Measurements from ENCODE around the gene FASTK. TPM values are rescaled to one million over a fixed set of nuclear protein-coding genes. Genes with fewer than 3 reads are reported as not detected.

FASTK gene, protein sequence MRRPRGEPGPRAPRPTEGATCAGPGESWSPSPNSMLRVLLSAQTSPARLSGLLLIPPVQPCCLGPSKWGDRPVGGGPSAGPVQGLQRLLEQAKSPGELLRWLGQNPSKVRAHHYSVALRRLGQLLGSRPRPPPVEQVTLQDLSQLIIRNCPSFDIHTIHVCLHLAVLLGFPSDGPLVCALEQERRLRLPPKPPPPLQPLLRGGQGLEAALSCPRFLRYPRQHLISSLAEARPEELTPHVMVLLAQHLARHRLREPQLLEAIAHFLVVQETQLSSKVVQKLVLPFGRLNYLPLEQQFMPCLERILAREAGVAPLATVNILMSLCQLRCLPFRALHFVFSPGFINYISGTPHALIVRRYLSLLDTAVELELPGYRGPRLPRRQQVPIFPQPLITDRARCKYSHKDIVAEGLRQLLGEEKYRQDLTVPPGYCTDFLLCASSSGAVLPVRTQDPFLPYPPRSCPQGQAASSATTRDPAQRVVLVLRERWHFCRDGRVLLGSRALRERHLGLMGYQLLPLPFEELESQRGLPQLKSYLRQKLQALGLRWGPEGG
- 10 to 100 TPM; 45.2 to 83.3 (median 64.0) TPM for polyA plus RNA-seq (ENCODE audit: insufficient read length in 10 of 10)
- long read RNA-seq, donor 1, transcript FASTK-201 (10 exons, 1,827 nt) = major isoform, 5 of 74 reads
- long read RNA-seq, donor 1, partial matches to known transcripts = 64 of 74 reads
- long read RNA-seq, donor 1, other reads (novel, unspliced or antisense) = 0 of 74 reads
- long read RNA-seq, donor 2, transcript FASTK-201 (10 exons, 1,827 nt) = major isoform, 9 of 63 reads
- long read RNA-seq, donor 2, partial matches to known transcripts = 47 of 63 reads
- long read RNA-seq, donor 2, other reads (novel, unspliced or antisense) = 0 of 63 reads
- long read RNA-seq, donor 3 = 0 reads
- long read RNA-seq, donor 4, transcript FASTK-201 (10 exons, 1,827 nt) = major isoform, 5 of 55 reads
- long read RNA-seq, donor 4, partial matches to known transcripts = 49 of 55 reads
- long read RNA-seq, donor 4, other reads (novel, unspliced or antisense) = 0 of 55 reads
- long read RNA-seq, donor 5, transcript FASTK-201 (10 exons, 1,827 nt) = minor isoform, 8 of 56 reads
- long read RNA-seq, donor 5, transcript FASTK-216 (2 exons, 818 nt) = major isoform, 10 of 56 reads
- long read RNA-seq, donor 5, partial matches to known transcripts = 35 of 56 reads
- long read RNA-seq, donor 5, other reads (novel, unspliced or antisense) = 0 of 56 reads
- long read RNA-seq, donor 6, transcript FASTK-201 (10 exons, 1,827 nt) = major isoform, 11 of 93 reads
- long read RNA-seq, donor 6, partial matches to known transcripts = 77 of 93 reads
- long read RNA-seq, donor 6, other reads (novel, unspliced or antisense) = 0 of 93 reads
- long read RNA-seq, donor 7, transcript FASTK-216 (2 exons, 818 nt) = major isoform, 5 of 77 reads
- long read RNA-seq, donor 7, transcript FASTK-201 (10 exons, 1,827 nt) = major isoform, 5 of 77 reads
- long read RNA-seq, donor 7, partial matches to known transcripts = 64 of 77 reads
- long read RNA-seq, donor 7, other reads (novel, unspliced or antisense) = 0 of 77 reads
- long read RNA-seq, donor 8, transcript FASTK-201 (10 exons, 1,827 nt) = major isoform, 5 of 56 reads
- long read RNA-seq, donor 8, partial matches to known transcripts = 49 of 56 reads
- long read RNA-seq, donor 8, other reads (novel, unspliced or antisense) = 0 of 56 reads
- long read RNA-seq, donor 9, partial matches to known transcripts = 6 of 6 reads
- long read RNA-seq, donor 9, other reads (novel, unspliced or antisense) = 0 of 6 reads

DNA sequence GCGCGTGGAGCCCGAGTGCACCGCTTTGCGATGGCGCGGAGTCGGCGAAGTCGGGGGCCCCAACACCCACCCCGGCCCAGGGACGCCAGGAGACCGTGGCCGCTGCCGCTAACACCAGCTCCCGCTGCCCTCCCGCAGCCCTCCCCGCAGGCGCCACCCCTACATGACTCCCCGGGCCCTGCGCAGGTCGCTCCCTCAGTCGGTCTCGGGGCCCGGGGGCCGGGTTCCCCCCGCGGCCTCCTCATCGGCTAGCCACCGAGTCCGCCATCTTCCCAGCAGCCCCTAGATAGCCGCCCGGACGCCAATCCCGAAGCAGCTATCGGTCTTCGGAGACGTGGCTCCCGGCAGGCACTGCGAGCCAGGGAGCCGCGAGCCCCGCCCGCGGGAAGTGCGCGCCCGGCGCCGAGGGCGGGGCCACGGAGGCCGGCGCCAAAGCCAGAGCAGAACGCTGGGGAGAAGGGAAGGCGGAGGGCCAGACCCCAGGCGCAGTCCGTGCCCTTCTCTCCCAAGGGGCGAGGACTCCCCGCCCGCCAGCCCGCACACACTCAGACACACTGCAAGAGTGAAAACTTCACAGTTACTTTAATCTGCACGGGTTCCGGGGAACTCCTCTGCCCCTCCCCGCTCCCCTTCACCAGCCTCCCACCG, at the start of gene FASTK:
Gene FASTK (minus strand): TSS at position 288 of the 648 bp plus-strand sequence. CDS start 43 bp downstream, at position 245.
- peak; percentile 93 to 97 (median 93) for DNase-seq

DNA sequence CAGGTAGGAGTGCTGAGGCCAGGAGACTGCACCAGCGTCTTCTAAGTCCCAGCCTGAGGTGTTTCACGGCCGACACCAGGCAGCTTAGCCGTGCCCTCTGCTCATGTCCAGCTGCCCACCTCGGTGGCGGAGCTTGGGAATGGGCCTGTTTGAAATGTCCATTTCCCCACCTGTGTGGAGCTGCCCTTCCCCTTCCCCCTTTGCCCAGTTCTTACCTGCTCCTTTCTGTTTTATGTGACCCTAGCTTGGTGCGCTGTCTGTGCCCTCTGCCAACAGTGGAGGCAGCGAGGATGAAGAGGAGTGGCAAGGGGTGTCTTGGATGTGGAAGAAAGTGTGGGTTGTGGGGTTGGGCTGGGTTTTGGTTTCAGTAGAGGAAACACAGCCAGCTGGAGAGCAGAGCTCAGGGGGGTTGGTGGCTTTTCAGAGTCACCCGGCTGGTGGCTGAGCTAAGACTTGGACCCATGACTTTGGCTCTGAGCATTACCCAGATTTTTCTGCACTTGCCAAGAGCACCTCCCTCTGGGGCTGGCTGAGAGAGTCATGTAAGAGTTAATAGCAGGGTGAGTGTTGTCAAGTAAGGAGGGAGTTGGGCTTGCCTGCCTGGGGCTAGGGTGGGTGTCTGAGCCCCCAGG, 49.5 kb upstream of the FASTK start:
- no peak for DNase-seq

DNA sequence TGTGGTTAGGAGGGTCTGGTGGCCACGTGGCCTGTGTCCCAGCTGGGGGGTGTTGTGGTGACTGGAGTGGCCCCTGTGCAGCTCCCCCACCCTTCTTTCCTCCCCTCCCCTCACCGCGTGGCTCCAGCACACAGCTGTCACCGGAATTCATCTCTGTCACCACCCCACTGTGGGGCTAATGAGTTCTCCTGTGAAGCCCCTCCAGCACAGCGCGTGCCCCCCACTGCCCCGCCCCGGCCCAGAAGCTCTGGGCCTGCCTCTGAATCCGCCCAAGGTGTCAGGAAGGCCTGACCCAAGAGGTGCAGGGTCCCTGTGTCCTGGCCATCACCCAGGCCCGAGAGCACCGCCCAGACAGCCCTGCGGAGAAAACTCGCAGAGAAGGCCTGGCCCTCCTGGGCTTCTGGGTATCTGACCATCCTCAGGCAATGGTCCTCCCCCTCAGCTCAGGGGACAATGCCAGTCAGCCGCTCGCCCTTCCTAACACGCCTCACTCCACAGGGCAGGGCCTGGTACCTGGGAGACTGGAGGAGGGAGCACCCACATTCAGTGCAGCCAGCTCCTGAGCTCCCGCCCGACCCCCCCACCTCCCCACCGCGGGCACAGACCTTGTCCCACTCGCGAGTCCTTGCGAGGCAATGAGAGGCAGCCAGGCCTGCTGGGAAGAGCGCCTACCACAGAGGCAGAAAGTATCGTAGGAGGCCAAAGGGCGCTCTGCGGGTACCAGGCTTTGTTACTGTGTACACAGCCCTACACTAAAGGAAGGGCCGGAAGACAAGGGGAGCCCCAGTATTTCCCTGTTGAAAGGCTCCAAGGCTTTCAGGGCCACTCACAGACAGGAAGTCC, 48.7 kb upstream of the FASTK start:
- DNase-seq = no peak

DNA sequence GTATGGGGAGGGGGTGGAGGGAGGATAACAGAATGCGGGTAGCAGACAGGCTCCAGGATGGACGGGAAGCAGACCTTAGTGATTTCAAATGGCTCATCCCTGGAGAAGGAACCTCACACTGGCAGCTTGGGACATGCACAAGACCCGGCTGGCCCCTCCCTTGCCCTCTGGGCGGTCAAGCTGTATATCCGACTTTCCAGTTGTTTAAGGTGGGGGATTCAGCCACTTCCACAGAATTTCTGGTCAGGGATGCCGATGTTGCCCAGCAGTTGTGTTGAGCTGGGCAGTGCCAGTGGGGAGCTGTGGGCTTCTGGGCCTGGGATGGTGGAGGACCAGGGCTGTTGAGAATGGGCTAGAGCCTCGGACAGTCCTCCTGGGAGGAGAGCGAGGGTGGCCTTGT, 48.1 kb upstream of the FASTK start:
- no peak for DNase-seq

DNA sequence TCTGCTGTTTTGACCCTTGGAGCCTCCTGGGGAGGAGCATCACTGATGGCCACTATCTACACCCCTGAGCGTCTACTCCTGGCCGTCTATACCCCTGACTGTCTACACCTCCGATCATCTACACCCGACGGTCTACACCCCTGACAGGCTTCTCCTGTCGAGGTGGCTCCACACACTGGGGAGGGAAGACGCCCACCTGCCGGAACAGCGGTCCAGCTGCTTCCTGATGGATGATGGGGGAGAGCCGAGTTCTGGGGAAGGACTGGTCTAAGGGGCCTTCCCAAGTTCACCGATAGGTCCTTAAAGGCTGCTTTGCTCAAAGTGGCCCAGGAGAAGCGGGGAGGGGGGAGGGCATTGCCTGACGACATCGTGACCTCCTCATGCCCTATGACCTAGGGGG, 47.5 kb upstream of the FASTK start:
- no peak for DNase-seq

DNA sequence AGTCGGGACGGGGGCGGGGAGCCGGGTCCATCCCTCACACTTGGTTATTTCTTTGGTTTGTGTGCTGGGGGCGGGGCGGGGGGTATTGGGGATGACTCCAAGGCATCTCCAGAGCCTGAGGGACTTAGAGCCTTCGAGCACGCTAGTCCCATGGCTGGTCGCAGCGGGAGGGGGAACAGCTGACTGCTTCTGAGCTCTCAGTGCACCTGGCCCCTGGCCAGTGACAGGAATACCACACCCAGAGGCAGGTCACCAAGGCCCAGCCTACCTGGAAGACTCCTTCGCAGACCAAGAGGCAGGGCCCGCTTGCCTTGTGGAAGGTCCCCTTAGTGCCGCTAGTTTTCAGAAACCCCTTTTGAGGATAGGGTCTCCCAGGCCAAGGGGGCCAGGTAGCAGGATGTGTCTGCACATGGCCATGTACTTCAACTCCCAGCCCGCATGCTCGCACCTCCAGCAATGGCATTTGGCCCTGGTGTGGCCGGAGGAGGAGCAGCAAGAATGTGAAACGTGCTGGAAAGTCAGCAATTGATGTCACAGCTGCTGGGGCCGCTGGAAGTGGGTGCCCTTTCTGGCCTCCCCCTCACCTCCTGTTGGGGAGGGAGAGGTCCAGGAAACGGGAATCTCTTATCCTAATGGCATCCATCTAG, 46.0 kb upstream of the FASTK start:
- DNase-seq = no peak

DNA sequence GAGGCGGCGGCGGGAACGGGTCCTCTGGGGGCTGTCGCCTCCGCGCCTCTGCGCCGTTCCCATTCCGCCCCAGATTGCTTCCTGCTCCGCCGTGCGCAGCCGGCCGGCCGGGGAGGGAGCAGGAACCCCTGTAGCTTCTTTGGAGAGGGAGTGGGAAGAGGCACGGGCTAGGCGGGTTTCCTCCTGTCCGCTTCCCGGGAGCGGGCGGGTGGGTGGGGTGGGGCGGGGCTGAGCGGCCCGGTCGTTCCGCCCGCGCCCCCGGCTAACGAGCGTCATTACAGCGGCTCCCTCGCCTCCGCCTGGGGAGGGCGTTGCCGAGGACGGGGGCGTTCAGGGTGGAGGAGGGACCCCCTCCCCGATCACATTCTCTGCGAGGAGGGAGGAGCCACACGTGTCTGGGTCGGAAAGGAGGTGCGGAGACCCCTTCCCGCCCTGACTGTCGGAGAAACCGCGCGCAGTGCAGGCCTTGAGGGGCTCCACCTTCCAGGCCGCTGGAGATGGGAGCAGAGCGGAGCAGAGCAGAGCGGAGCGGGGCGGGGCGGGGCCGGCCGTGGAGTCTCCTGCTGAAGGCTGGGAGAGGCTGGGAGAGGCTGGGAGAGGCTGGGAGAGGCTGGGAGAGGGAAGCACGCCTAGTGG, 45.4 kb upstream of the FASTK start:
- DNase-seq = peak in 2 of 3 donors; percentile 25 to 64

DNA sequence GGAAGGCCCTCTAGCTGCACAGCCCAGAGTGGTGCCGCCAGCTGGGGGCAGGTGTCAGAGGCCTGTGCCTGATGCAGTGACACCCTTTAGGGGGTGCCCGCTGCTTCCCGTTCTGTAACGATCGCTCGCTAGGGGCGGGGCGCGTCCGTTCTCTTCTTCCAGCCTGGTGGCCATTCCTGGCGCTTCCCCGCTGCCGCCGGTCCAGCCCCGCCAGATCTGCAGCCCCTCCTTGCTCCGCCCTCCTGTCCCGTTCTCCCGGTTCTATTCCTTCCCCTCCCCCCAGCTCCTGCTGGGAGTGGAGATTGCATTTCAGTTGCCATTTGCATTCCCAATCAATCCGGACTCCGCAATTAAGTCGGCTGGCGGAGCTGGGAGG, 44.8 kb upstream of the FASTK start:
- peak in 1 of 3 donors; percentile 62 for DNase-seq

DNA sequence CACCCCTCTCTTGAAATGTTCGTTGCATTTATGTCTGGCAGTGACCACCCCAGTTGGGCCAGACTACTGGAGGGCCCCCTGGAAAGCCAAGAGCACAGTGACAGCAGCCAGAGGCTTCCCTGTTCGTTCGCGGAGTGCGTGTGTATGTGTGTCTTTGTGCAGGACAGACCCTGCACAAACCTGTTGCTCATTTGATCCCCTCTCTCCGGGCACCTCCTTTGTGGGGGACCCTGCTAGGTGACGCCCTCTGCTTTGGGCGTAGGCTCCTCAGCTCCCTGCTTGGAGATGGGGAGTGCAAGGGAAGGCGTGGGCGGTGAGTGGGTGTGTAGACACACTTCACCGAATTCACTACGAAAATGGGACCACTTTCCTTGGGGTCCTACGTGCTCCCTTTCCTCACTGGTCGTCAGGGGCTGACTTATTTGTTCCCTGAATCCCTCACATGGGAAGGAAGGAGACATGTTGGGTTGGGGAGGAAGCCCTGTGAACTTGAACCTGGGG, 44.3 kb upstream of the FASTK start:
- no peak for DNase-seq

DNA sequence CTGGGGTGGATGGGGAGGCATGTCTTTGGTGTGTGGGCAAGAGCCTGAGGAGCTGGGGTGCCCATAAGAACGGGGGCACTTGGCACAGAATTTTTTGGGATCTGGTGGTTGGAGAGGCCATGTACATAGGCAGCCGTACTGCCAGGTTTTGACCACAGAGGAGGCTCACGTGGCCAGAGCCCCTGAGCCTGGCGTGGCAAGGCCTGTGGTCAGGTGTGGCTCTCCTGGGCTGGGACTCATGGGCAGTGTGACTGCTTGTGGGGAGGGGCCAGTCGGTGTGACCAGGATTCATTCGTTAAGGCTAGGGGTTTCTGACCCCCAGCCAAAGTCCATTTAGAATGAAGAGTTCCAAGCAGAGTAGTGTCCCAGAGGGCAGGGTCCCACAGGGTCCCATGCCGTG, 43.9 kb upstream of the FASTK start:
- DNase-seq = no peak

DNA sequence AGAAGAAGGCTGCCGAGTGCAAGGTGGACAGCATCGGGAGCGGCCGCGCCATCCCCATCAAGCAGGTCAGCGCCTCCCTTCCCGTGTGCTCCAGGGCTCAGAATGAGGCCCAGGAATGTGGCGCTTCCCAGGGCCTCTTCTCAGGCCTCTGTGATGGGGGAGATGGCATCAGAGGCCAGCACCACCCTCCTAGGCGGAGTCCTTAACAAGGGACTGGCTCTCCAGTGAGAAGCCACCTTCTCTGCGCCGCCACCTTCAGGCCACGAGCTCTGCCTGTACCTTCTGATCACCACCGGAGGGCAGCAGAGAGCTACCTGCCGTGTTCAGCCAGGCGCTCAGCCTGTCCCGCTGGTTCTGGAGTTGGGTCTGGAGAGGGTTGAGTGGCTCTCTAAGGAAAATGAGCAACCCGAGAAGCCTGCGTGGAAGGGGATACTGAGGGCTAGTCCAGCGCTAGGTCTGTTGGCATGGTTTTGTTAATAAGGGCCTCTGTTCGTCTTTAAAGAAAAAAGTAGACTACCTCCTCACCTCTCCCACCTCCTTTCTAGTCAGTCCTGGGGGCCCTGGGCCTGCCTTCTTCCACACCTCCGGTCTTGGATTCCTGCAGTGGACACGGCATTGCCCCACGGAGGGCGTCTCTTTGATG, 43.3 kb upstream of the FASTK start:
- peak; percentile 70 to 91 (median 86) for DNase-seq

DNA sequence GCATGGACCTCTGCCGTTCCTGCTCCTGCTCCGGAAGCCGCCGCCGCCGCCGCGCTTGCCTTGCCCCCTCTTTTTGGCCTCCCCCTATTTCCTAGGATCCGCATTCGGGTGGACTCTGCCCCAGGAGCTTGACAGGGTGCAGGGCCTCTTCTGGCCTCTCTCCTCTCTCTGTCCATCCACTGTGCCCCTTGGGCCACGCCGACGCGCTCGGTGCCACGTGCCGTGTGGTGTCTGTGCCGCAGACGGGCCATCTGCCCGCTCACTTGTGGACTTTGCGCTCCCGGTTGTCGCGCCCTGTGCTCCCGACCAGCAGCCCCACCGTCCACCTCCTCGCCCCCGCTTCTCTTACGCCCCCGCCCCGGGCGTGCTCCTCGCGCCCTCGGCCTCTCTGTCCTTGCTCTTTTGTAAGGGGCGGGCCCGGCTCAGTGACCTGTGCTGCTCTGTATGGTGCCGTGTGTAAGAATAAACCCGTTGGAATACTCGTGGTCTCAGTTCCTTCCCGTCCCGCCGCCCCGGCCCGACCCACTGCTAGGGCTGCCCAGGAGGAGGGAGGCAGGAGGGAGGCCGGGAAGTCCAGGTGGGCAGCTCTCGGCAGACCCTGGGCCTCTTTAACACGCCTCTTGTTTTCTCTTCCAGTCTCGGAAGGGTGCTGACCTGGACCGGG, 42.7 kb upstream of the FASTK start:
- DNase-seq = no peak

DNA sequence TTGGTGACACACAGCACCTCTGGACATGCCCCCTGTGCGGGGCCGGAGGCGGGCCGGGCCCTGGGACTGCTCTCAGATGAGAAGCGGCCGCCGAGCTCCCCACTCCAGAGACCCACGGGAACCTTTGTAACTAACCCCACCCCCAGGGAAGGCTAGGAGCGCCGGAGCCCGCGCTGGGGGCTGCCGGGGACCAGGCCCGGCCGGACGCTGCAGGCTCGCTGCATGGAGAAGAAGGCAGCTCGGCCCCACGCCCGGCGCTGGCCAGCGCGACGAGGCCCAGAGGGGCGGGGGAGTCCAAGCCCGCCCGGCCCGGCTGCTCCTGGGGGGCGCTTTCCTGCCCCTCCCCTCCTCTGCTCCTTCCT, 42.2 kb upstream of the FASTK start:
- DNase-seq = no peak

DNA sequence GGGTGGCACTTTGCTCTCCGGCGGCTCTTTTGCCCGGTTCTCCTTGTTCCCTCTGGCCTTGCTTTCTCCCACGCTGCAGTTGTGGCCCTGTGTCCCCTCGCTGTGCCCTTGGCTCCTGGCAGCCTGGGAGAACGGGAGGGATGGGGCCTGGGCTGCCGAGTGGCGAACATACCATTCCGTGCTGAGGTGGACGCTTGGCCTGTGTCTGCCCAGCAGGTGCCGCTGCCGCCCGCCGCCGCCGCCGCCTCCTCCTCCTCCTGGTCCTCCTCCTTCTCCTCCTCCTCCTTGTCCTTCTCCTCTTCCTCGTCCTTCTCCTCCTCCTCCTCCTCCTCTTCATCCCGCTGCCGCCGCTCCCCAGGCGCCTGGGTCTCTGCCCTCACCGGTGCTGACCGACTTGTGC, 41.7 kb upstream of the FASTK start:
- no peak for DNase-seq

DNA sequence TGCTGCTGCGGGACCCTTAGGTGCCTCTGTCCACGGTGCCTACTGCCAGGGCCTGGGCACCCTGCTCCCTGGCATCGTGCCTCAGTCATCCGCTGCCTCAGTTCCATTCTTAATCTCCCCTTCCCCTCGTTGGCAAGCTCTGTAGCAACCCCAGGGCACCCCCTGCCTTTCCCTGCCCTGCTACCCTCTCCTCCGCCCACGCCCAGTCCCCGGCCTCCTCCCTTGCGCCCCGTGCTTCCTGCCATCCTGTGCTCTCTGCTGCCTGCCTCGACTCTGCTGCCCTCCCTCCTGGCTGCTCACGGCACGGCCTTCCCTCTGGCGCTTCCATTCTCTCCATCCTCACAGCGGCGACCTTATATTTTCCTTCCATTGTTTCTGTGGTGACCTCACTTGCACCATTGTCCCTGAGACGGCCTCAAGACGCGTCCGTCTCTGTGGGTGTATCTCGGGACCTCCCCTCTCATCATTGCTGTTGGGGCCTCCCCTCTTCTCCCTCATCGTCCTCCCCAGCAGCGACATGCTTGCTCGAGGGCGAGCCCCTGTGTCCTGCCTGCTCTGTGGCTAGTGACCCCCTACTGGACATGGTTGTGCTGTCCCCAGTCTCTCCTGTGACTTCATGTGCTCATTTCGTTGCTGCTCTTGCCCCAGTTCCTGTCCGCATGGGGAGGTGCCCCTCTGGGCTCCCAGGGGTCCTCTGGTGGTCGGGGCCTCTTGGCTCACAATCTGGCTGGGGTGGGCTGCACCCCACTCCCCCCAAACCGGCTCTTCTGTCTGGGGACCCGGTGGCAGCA, 41.0 kb upstream of the FASTK start:
- no peak for DNase-seq

DNA sequence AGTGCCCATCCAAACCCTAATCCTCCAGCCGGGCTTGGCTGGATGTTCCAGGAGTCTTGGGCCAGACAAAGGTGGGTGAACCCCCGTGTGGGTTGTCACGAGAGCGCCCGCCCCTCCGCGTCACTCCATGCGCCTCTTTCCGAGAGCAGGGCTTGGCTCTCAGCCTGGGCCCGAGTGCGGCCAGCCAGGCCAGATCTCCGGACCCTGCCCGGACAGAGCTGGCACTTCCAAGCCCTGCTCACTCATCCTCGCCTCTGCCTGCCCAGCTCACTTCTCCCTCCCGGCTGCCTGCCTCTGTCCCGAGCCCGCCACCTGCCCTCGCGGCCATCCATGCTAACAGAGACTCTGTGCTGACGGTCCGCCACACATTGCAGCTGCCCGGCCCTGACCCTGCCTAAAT, 40.3 kb upstream of the FASTK start:
- DNase-seq = no peak

Measured in muscle of back (tissue), 13 donors.